OCI-LY3 (cell line): ENCODE results near the gene SBSN.
"Not testable (repeated sequence)": the region's sequence is repeated elsewhere in the genome, so short reads cannot be mapped to it uniquely, and the experiment has no call there.

Source experiments
- H2AFZ ChIP-seq: fragments of 200-600, 300-600 bp; shearing (Covaris generic); 2 replicates; pipeline ENCODE4 v1.6.0; 2014; ENCODE audit warnings: antibody characterized with exemption, low read depth, low read length
- H3K27ac ChIP-seq: fragments of 200-600, 300-600 bp; sonication (generic); 2 replicates; pipeline ENCODE4 v1.5.1; 2014; ENCODE audit warnings: mild to moderate bottlenecking, low read length, moderate library complexity, mixed read lengths
- H3K27me3 ChIP-seq: fragments of 200-600, 300-600 bp; sonication (generic); 2 replicates; pipeline ENCODE4 v1.6.1; 2014; ENCODE audit warnings: low read depth, low read length, mixed read lengths
- H3K36me3 ChIP-seq: fragments of 200-600, 300-600 bp; sonication (generic); replicated peaks from 2 replicates; pipeline ENCODE3; 2014; ENCODE audit warnings: low read depth, low read length, mixed read lengths
- H3K4me1 ChIP-seq: fragments of 300-600, 200-600 bp; sonication (generic); 2 replicates; pipeline ENCODE4 v1.6.1; 2014; ENCODE audit warnings: low read length, mixed read lengths
- H3K4me2 ChIP-seq: fragments of 200-600, 300-600 bp; sonication (generic); 2 replicates; pipeline ENCODE4 v1.6.1; 2014; ENCODE audit warnings: low read length, mixed read lengths
- H3K4me3 ChIP-seq: fragments of 300-600, 200-600 bp; sonication (generic); 2 replicates; pipeline ENCODE4 v1.5.1; 2014; ENCODE audit warnings: antibody characterized with exemption, mild to moderate bottlenecking, low read length, moderate library complexity
- H3K79me2 ChIP-seq: fragments of 300-600, 200-600 bp; shearing (Covaris generic); 2 replicates; pipeline ENCODE4 v1.6.1; 2014; ENCODE audit warnings: mild to moderate bottlenecking, low read length, mixed read lengths
- H3K9ac ChIP-seq: fragments of 300-600, 200-600 bp; shearing (Covaris generic); 2 replicates; pipeline ENCODE4 v1.6.0; 2014; ENCODE audit warnings: mild to moderate bottlenecking, low read length, moderate library complexity
- H3K9me3 ChIP-seq: fragments of 200-600, 300-600 bp; shearing (Covaris generic); 2 replicates; pipeline ENCODE4 v1.6.1; 2014; ENCODE audit warnings: low read length, mixed read lengths; ENCODE audit not compliant: insufficient read depth
- H4K20me1 ChIP-seq: fragments of 200-600, 300-600 bp; sonication (generic); 2 replicates; pipeline ENCODE4 v1.6.1; 2016; ENCODE audit warnings: low read length, mixed read lengths; ENCODE audit not compliant: insufficient read depth
- CTCF ChIP-seq: fragments of 200-600, 300-600 bp; sonication (generic); IDR thresholded peaks from 2 replicates; pipeline ENCODE4 v1.5.1; 2014; ENCODE audit warnings: antibody characterized with exemption, low read length, low read depth
- EZH2phosphoT487 ChIP-seq: fragments of 200-600 bp; shearing (Covaris generic); IDR thresholded peaks from 2 replicates; pipeline ENCODE4 v1.6.1; 2018; ENCODE audit warnings: antibody characterized with exemption, mixed run types, low read depth

The SBSN gene

DNA sequence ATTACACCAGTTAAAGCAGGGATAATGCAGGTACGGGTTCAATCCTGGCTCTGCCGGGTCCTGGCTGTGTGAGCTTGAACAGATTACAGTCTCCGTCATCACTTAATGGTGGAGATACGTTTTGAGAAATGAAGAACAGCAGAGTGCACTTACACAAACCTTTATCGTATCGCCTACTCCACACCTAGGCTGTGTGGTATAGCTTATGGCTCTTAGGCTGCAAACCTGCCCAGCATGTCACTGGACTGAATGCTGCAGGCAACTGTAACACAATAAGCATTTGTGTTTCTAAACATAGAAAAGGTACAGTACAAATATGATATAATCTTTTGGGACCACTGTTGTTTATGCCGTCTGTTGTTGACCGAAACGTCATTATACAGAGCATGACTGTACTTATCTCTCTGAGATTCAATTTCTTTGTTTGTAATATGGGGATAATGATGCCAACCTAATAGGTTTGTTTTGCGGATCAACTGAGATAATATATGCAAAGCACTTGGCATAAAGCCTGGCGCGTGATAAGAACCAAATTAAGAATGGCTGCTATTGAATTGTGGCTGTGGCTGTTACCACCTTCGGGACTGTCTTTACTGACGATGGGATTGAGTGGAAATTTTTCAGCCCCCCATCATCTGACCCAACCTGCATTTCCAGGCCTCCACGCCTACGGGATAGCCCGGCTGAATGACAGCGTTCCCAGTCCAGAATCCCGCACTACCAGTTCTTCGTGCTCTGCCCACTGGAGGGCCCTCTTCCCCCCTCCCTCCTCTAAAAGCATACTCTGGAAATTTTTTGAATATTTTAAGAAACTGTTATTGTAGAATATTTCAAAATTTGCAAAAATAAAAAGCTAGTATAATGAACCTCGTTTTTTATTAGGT is 49.1 kb downstream of the SBSN start:
- no peaks in the 10 kb centered on the region for H4K20me1 ChIP-seq
- no peak for TF ChIP-seq CTCF
- TF ChIP-seq EZH2phosphoT487 = no peak
- no peak overlapping the region for H3K4me3 ChIP-seq
- H3K27ac ChIP-seq = no peak overlapping the region
- H3K9ac ChIP-seq = no peak overlapping the region
- H3K4me2 ChIP-seq = no peak overlapping the region
- no peaks in the 10 kb centered on the region for H3K36me3 ChIP-seq
- H2AFZ ChIP-seq = no peak overlapping the region
- H3K9me3 ChIP-seq = no peaks in the 10 kb centered on the region
- H3K79me2 ChIP-seq = no peaks in the 10 kb centered on the region
- H3K27me3 ChIP-seq = peaks cover 23% of the 10 kb centered on the region
- H3K4me1 ChIP-seq = peaks cover under 1% of the 10 kb centered on the region

DNA sequence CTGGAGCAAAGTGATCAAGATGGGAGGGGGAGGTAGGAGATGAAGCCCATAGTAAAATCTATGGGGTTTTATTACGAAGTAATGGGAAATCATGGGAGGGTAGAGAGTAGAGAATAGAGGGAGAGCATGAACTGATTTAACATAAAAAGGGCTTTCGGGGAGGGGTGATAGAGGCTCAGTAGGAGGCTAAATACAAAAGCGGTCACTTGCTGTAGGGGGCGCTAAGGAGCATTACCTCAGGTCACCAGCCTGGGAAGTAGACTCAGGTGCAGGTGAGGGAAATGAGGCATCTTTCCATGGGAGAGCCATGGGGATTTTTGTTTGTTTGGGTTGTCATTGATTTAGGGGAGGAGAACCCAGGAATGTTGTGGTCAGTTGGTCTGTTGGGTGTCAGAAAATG is 52.0 kb downstream of the SBSN start:
- TF ChIP-seq EZH2phosphoT487 = no peak
- peak; percentile 57 for TF ChIP-seq CTCF

GRCh38 chr19:35474594-35474993 is 53.5 kb downstream of the SBSN start:
- H3K9ac ChIP-seq = not testable (repeated sequence)

More for the DNA sequence above, 52.0 kb downstream of the SBSN start:
- Histone ChIP-seq H3K27me3 (peaks cover 18% of the 10 kb centered on the region), H3K79me2 (no peaks in the 10 kb centered on the region), H3K4me1 (no peaks in the 10 kb centered on the region), H2AFZ (no peak overlapping the region), H3K4me3 (no peak overlapping the region), H4K20me1 (no peaks in the 10 kb centered on the region), H3K9me3 (no peaks in the 10 kb centered on the region), H3K36me3 (no peaks in the 10 kb centered on the region), H3K4me2 (no peak overlapping the region), H3K9ac (no peak overlapping the region), H3K27ac (no peak overlapping the region)

GRCh38 chr19:35474104-35474503 is 54.0 kb downstream of the SBSN start:
- Histone ChIP-seq H4K20me1 (no peaks in the 10 kb centered on the region), H3K4me3 (no peak overlapping the region), H3K27ac (no peak overlapping the region), H3K79me2 (no peaks in the 10 kb centered on the region), H3K9ac (no peak overlapping the region), H2AFZ (no peak overlapping the region), H3K4me1 (no peaks in the 10 kb centered on the region), H3K27me3 (peaks cover 13% of the 10 kb centered on the region; the same call in 1 of the 2 replicates), H3K36me3 (no peaks in the 10 kb centered on the region), H3K9me3 (no peaks in the 10 kb centered on the region), H3K4me2 (no peak overlapping the region)
- no peak for TF ChIP-seq EZH2phosphoT487
- no peak for TF ChIP-seq CTCF

More at GRCh38 chr19:35474594-35474993, 53.5 kb downstream of the SBSN start:
- H3K27ac ChIP-seq, H3K4me2 ChIP-seq, H3K79me2 ChIP-seq, H3K4me3 ChIP-seq, H3K4me1 ChIP-seq, H4K20me1 ChIP-seq, H2AFZ ChIP-seq, H3K9me3 ChIP-seq, H3K36me3 ChIP-seq: not testable (repeated sequence)
- H3K27me3 ChIP-seq = peaks cover 12% of the 10 kb centered on the region; the same call in 1 of the 2 replicates
